ENCODE measurements around the gene FNDC3B. TPM values are rescaled to one million over a fixed set of nuclear protein-coding genes. Genes with fewer than 3 reads are reported as not detected.

The FNDC3B gene
- total and polyA plus RNA-seq, 10 donors, result 3.1 to 149 (median 103) TPM

GRCh38 chr3:172312711-172313110, 273.3 kb downstream of the FNDC3B start:
- Histone ChIP-seq H3K4me1 (peaks cover 0 to 37% (median 18%) of the 10 kb centered on the region in 6 donors), H3K4me3 (no peak overlapping the region), H3K36me3 (peaks cover 0 to 80% (median 25%) of the 10 kb centered on the region in 6 donors), H3K27me3 (replicated peaks in 1 of 7) (no peaks in the 10 kb centered on the region), H3K9me3 (no peaks in the 10 kb centered on the region), H3K27ac (peak overlapping the region in 2 of 8 donors; percentile 13 to 17)
- TF ChIP-seq POLR2AphosphoS5 (IDR thresholded peaks at IDR 0.05), result no peak
- TF ChIP-seq POLR2A (IDR thresholded peaks at IDR 0.05), result no peak
- no peak for TF ChIP-seq CTCF (IDR thresholded peaks at IDR 0.05 in 8 of 11, conservative IDR thresholded peaks at IDR 0.05 in 3 of 11)
- 59 to 82% (median 77%) methylated on average over 5 of the region's 5 CpGs for WGBS, 5 donors
- intact Hi-C loops (cut with DNase I; ENCODE audit: low total_unique reads), result no loop called here
- no peak for DNase-seq

- no peak for DNase-seq
- 80 to 88% (median 85%) methylated on average over 3 of the region's 3 CpGs for WGBS, 5 donors
- TF ChIP-seq CTCF (IDR thresholded peaks at IDR 0.05 in 8 of 11, conservative IDR thresholded peaks at IDR 0.05 in 3 of 11) (no peak), POLR2AphosphoS5 (IDR thresholded peaks at IDR 0.05) (no peak), POLR2A (IDR thresholded peaks at IDR 0.05) (no peak)
- no peaks in the 10 kb centered on the region for H3K27me3 ChIP-seq (replicated peaks in 1 of 7)
- H3K4me3 ChIP-seq, result no peak overlapping the region
- H3K27ac ChIP-seq, result peak overlapping the region in 2 of 8 donors; percentile 21 to 22
- intact Hi-C loops (cut with DNase I; ENCODE audit: low total_unique reads), result no loop called here
- no peaks in the 10 kb centered on the region for H3K9me3 ChIP-seq
- peaks cover 0 to 77% (median 23%) of the 10 kb centered on the region in 6 donors for H3K36me3 ChIP-seq
- H3K4me1 ChIP-seq, result peaks cover 0 to 47% (median 24%) of the 10 kb centered on the region in 6 donors
Measured at GRCh38 chr3:172313671-172314070, 274.3 kb downstream of the FNDC3B start.

GRCh38 chr3:172314591-172315160, 275.3 kb downstream of the FNDC3B start:
- H3K9me3 ChIP-seq, result no peaks in the 10 kb centered on the region
- H3K4me1 ChIP-seq, result peaks cover 0 to 55% (median 27%) of the 10 kb centered on the region in 6 donors
- no peaks in the 10 kb centered on the region for H3K27me3 ChIP-seq (replicated peaks in 1 of 7)
- TF ChIP-seq CTCF (IDR thresholded peaks at IDR 0.05 in 8 of 11, conservative IDR thresholded peaks at IDR 0.05 in 3 of 11) (no peak), POLR2A (IDR thresholded peaks at IDR 0.05) (no peak), POLR2AphosphoS5 (IDR thresholded peaks at IDR 0.05) (no peak)
- DNase-seq, result no peak
- peaks cover 0 to 77% (median 18%) of the 10 kb centered on the region in 6 donors for H3K36me3 ChIP-seq
- H3K27ac ChIP-seq, result peak overlapping the region in 4 of 8 donors; percentile 43 to 81 (median 54)
- intact Hi-C loops (cut with DNase I; ENCODE audit: low total_unique reads), result no loop called here
- no peak overlapping the region for H3K4me3 ChIP-seq
- 93 to 97% (median 96%) methylated on average over 8 of the region's 8 CpGs for WGBS, 5 donors

- H3K27ac ChIP-seq, result peak overlapping the region in 7 of 8 donors; percentile 33 to 81 (median 55)
Measured at GRCh38 chr3:172315401-172316091, 276.2 kb downstream of the FNDC3B start.

More at GRCh38 chr3:172315401-172316091, 276.2 kb downstream of the FNDC3B start:
- Histone ChIP-seq H3K4me3 (no peak overlapping the region), H3K4me1 (peaks cover 0 to 64% (median 31%) of the 10 kb centered on the region in 6 donors), H3K9me3 (no peaks in the 10 kb centered on the region), H3K27me3 (replicated peaks in 1 of 7) (no peaks in the 10 kb centered on the region), H3K36me3 (peaks cover 0 to 77% (median 12%) of the 10 kb centered on the region in 6 donors)
- 70 to 83% (median 75%) methylated on average over 11 of the region's 11 CpGs for WGBS, 5 donors
- no peak for TF ChIP-seq POLR2AphosphoS5 (IDR thresholded peaks at IDR 0.05)
- intact Hi-C loops (cut with DNase I; ENCODE audit: low total_unique reads), result no loop called here
- DNase-seq, result no peak
